HG03460 (cell line): ENCODE measurements around the gene NPW.
"Not testable (repeated sequence)": the region's sequence is repeated elsewhere in the genome, so short reads cannot be mapped to it uniquely, and the experiment has no call there.

Experiments used
- ATAC-seq: cut with Tn5 transposase; IDR thresholded peaks from one replicate; pipeline ENCODE4 v1.9.1; 2021; ENCODE audit not compliant: unreplicated experiment

NPW gene

GRCh38 chr16:2019921-2020831 lies 591 bp downstream of the NPW start:
- no peak for ATAC-seq

GRCh38 chr16:2022723-2023091 lies 3.1 kb downstream of the NPW start:
- peak; percentile 15 for ATAC-seq

- ATAC-seq = peak; percentile 69
Observed at GRCh38 chr16:2023092-2024031, 3.8 kb downstream of the NPW start.

GRCh38 chr16:2024032-2024420 lies 4.4 kb downstream of the NPW start:
- ATAC-seq = no peak

- no peak for ATAC-seq
Observed at GRCh38 chr16:2025251-2025650, 5.7 kb downstream of the NPW start.

GRCh38 chr16:2025878-2026460 lies 6.4 kb downstream of the NPW start:
- ATAC-seq = no peak

GRCh38 chr16:2026461-2027023 lies 7.0 kb downstream of the NPW start, which contains the start of gene NHERF2:
NHERF2 (plus strand) TSS chr16:2026902; CDS start chr16:2027006, 104 bp downstream.
- ATAC-seq = no peak

- ATAC-seq = no peak
Observed at GRCh38 chr16:2027024-2028010, 7.7 kb downstream of the NPW start.

GRCh38 chr16:2028146-2028545 lies 8.6 kb downstream of the NPW start:
- ATAC-seq = no peak

- no peak for ATAC-seq
Observed at GRCh38 chr16:2028620-2029220, 9.1 kb downstream of the NPW start.

- ATAC-seq = no peak
Observed at GRCh38 chr16:2029350-2029749, 9.8 kb downstream of the NPW start.

GRCh38 chr16:2030036-2030435 lies 10.5 kb downstream of the NPW start:
- ATAC-seq = no peak

- no peak for ATAC-seq
Observed at GRCh38 chr16:2031081-2031577, 11.5 kb downstream of the NPW start.

- ATAC-seq = no peak
Observed at GRCh38 chr16:2032285-2033056, 12.9 kb downstream of the NPW start.

- no peak for ATAC-seq
Observed at GRCh38 chr16:2033057-2033908, 13.7 kb downstream of the NPW start.

- not testable (repeated sequence) for ATAC-seq
Observed at GRCh38 chr16:2033909-2034695, 14.5 kb downstream of the NPW start.
